HG03558 (cell line): ENCODE data around the gene LDAF1.

Experiments
- ATAC-seq: cut with Tn5 transposase; IDR thresholded peaks from one replicate; pipeline ENCODE4 v1.9.1; 2021; ENCODE audit warnings: moderate number of reproducible peaks; ENCODE audit not compliant: unreplicated experiment; ENCODE audit errors: extremely low read depth

The LDAF1 gene

DNA sequence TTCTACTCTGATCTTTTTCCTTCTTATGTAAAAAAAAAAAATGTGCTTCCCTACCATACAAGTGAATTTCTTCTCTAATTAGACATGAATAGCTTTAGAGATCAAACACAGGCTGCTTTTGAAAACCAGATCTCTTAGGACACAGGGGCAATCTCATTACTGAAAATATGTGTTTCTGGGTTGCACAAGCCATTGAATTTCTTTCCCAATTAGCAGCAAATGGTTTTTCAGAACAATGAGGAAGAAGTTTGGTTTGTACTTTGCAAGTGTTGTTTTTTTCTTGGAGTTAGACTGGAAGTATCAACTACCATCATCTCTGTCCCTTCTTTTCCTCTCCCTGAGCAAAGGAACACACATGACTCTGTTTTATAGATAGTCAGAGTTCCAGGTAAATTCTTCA is 69.4 kb downstream of the LDAF1 start:
- no peak for ATAC-seq

GRCh38 chr16:21228361-21228872 is 69.9 kb downstream of the LDAF1 start:
- ATAC-seq, result no peak
